ENCODE results near the gene ANOS1.

Gene ANOS1

DNA sequence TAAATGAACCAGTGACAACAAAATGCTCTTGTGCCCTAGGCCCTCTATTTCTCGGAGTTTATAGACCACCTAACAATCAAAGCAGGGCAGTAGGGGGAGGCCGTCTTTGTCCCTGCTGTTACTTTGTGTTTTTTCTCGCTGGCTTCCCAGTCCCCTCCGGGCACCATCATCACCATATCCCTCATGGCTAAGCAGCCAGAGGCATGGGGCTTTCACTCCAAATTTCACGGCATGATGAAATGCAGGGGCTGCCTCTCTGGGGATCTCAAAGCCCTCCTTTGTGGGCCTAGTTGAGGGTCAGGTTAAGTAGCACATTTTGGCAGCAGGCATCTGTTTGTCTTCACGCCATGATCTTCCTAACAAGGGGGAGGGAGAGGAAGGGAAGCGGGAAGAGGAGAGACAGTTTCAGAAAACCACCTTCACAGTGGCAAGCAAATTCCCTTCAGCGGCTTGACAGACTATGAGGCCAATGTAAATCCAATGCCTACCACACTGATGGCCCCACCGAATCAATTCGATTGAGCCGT, 91.9 kb downstream of the ANOS1 start:
- no peak for DNase-seq (ENCODE audit: low read depth)
- no peak overlapping the region for H3K4me3 ChIP-seq (ENCODE audit: control insufficient read depth, low read depth, low read length)
- TF ChIP-seq, protein P1, sequence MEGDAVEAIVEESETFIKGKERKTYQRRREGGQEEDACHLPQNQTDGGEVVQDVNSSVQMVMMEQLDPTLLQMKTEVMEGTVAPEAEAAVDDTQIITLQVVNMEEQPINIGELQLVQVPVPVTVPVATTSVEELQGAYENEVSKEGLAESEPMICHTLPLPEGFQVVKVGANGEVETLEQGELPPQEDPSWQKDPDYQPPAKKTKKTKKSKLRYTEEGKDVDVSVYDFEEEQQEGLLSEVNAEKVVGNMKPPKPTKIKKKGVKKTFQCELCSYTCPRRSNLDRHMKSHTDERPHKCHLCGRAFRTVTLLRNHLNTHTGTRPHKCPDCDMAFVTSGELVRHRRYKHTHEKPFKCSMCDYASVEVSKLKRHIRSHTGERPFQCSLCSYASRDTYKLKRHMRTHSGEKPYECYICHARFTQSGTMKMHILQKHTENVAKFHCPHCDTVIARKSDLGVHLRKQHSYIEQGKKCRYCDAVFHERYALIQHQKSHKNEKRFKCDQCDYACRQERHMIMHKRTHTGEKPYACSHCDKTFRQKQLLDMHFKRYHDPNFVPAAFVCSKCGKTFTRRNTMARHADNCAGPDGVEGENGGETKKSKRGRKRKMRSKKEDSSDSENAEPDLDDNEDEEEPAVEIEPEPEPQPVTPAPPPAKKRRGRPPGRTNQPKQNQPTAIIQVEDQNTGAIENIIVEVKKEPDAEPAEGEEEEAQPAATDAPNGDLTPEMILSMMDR (IDR thresholded peaks at IDR 0.05; ENCODE audit: control insufficient read depth, insufficient read depth, low read depth, low read length, missing control alignments): no peak

DNA sequence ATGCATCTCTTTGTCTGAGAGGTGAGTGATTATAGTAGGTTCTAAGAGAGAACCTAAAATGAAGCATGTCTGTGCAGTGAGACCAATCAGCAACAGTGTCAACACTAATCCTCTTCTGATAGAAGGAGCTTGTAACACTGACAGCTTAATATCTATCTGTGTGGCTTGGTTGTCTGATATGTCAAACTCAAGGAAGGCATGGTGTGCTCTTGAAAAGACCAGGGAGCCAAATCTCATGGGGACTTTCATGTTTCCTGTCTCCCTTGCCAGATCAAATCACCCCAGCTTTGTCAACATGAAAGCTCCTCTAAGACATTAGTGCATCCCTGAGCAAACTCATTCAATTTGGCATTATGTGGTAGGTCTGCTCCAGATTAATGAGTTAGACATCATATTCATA, 95.4 kb downstream of the ANOS1 start:
- no peak overlapping the region for H3K4me3 ChIP-seq (ENCODE audit: control insufficient read depth, low read depth, low read length)
- no peak for DNase-seq (ENCODE audit: low read depth)
- TF ChIP-seq, protein P1 (IDR thresholded peaks at IDR 0.05; ENCODE audit: control insufficient read depth, insufficient read depth, low read depth, low read length, missing control alignments): no peak

DNA sequence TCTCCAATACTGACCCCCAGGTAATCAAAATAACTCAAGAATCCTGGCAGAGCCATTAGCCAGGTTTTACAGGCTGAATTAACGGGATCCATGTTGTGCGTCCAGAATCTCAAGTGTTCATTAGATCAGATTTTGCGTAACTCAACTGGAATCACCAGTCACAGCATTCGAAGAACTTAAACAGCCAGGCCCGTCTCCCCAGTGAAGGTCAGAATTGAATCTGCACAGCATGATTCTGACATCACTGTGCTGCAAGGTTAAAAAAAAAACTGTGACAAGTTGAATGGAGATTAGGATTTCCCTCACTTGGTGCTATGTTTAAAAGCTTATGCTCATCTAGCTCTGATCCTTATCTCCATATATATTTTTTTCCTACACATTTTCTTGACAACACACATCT, 96.1 kb downstream of the ANOS1 start:
- TF ChIP-seq, protein P1 (IDR thresholded peaks at IDR 0.05; ENCODE audit: control insufficient read depth, insufficient read depth, low read depth, low read length, missing control alignments): no peak
- DNase-seq (ENCODE audit: low read depth): no peak
- no peak overlapping the region for H3K4me3 ChIP-seq (ENCODE audit: control insufficient read depth, low read depth, low read length)

GRCh38 chrX:8632924-8633323, 99.0 kb downstream of the ANOS1 start:
- no peak overlapping the region for H3K4me3 ChIP-seq (ENCODE audit: control insufficient read depth, low read depth, low read length)
- no peak for DNase-seq (ENCODE audit: low read depth)
- TF ChIP-seq, protein P1 (IDR thresholded peaks at IDR 0.05; ENCODE audit: control insufficient read depth, insufficient read depth, low read depth, low read length, missing control alignments): no peak

DNA sequence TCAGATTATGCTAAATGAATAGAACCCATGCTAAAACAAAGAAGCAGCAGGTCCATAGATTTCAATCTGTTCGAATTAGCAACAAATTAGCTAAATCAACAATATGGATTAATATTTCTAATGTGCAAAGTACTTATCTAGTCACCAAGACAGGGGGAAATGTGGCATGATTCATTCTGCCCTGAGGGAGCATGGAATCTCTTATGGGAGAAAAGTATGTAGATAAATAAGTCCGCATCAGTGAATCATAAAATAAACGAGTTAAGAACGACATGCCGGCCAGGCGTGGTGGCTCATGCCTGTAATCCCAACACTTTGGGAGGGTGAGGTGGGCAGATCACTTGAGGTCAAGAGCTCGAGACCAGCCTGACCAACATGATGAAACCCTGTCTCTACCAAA, 102.1 kb downstream of the ANOS1 start:
- TF ChIP-seq, protein P1 (IDR thresholded peaks at IDR 0.05; ENCODE audit: control insufficient read depth, insufficient read depth, low read depth, low read length, missing control alignments): no peak
- DNase-seq (ENCODE audit: low read depth): no peak
- H3K4me3 ChIP-seq (ENCODE audit: control insufficient read depth, low read depth, low read length): no peak overlapping the region

GRCh38 chrX:8627796-8628195, 104.1 kb downstream of the ANOS1 start:
- no peak for DNase-seq (ENCODE audit: low read depth)
- TF ChIP-seq, protein P1 (IDR thresholded peaks at IDR 0.05; ENCODE audit: control insufficient read depth, insufficient read depth, low read depth, low read length, missing control alignments): no peak
- H3K4me3 ChIP-seq (ENCODE audit: control insufficient read depth, low read depth, low read length): no peak overlapping the region

DNA sequence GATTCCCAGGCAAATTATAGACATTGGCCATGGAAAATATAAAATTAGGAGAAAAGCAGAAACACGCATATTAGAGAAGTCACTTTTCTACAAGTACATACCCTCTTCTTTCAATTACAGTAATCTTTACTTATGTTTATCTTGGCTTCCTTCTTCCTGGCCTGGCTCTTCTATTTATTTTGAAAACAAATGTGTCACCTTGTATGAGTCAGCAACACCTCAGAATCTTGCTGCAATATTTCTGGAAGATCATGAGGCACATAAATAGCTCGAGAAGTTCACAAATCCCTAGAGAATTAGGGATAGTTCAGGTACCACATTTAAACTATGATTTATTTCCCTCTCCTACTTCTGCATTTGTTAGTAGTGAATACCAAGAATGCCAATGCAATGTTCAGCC, 124.6 kb downstream of the ANOS1 start:
- H3K4me3 ChIP-seq (ENCODE audit: control insufficient read depth, low read depth, low read length): no peak overlapping the region
- TF ChIP-seq, protein P1 (IDR thresholded peaks at IDR 0.05; ENCODE audit: control insufficient read depth, insufficient read depth, low read depth, low read length, missing control alignments): no peak
- DNase-seq (ENCODE audit: low read depth): no peak
